Kidney (tissue), 14 donors: ENCODE results near the gene CHRD. TPM values are rescaled to one million over a fixed set of nuclear protein-coding genes. Genes with fewer than 3 reads are reported as not detected.

Source experiments
- DNase-seq, 5 donors: peaks; one replicate each; pipeline ENCODE4 v3.0.0-alpha.2; 2013 to 2020
- FAIRE-seq: peaks from 2 replicates; lab custom pipeline; 2012; peaks lifted over from hg19 to GRCh38; lab: Jason Lieb, UNC
- H3K27ac ChIP-seq, 2 donors: one replicate each; pipeline ENCODE4 v1.7.0; 2013; ENCODE audit warnings: low read depth in 2 of 2, low read length in 2 of 2, inconsistent platforms in 1 of 2
- H3K27me3 ChIP-seq: one replicate; pipeline ENCODE4 v1.7.1; 2013; ENCODE audit warnings: low read length, inconsistent platforms; ENCODE audit not compliant: control insufficient read depth, insufficient read depth
- H3K36me3 ChIP-seq, 3 donors: one replicate each; pipeline versions ENCODE4 v1.7.0 to v1.7.1; 2013; ENCODE audit warnings: low read length in 3 of 3, control low read depth in 1 of 3, inconsistent platforms in 1 of 3; ENCODE audit not compliant: insufficient read depth in 3 of 3, control insufficient read depth in 2 of 3
- H3K4me1 ChIP-seq, 3 donors: one replicate each; pipeline versions ENCODE4 v1.7.0 to v1.7.1; 2013; ENCODE audit warnings: low read length in 3 of 3, inconsistent platforms in 1 of 3, low read depth in 1 of 3; ENCODE audit not compliant: control insufficient read depth in 2 of 3, insufficient read depth in 2 of 3
- H3K4me3 ChIP-seq, 3 donors: one replicate each; pipeline versions ENCODE4 v1.7.0 to v1.8.1; 2013; ENCODE audit warnings: low read length in 3 of 3, control low read depth in 1 of 3, inconsistent platforms in 1 of 3
- H3K9ac ChIP-seq, 3 donors: one replicate each; pipeline versions ENCODE4 v1.7.0 to v1.7.1; 2013; ENCODE audit warnings: low read length in 3 of 3, control low read depth in 1 of 3, inconsistent platforms in 1 of 3
- H3K9me3 ChIP-seq, 3 donors: one replicate each; pipeline versions ENCODE4 v1.7.0 to v1.7.1; 2013; ENCODE audit warnings: low read length in 3 of 3, control low read depth in 1 of 3, inconsistent platforms in 1 of 3; ENCODE audit not compliant: control insufficient read depth in 2 of 3, insufficient read depth in 1 of 3
- CTCF ChIP-seq: IDR thresholded peaks from 3 replicates; pipeline ENCODE4 v1.5.1; 2012; ENCODE audit warnings: mild to moderate bottlenecking, moderate library complexity, borderline replicate concordance; ENCODE audit not compliant: insufficient read depth; ENCODE audit errors: extremely low read depth
- intact Hi-C: fragments of 100-400 bp; cut with DNase I; formaldehyde crosslinking; loops from one replicate; pipeline ENCODE4 v1.11.1; 2022
- polyA plus RNA-seq: library from polyadenylated mRNA; stranded (reverse); fragments of 350-450 nt; fragmentation: Illumina TruSeq; extraction: RNeasy Lipid Tissue Mini Kit (QIAGEN cat#74804); gene quantifications from one replicate; pipeline ENCODE4 v1.2.3, GENCODE V29; 2014; ENCODE audit warnings: low read depth, low replicate concordance; ENCODE audit not compliant: insufficient read depth
- total RNA-seq: library from RNA; stranded (reverse); fragmentation: NEBNext Ultra II Directional; extraction: Animal tissue kit (Norgen Biotek cat#: 25700); gene quantifications from one replicate; pipeline ENCODE4 v1.2.1, GENCODE V29; 2021
- donor health status: control.
- donor health status: control.
- donor health status: control.
- donor health status: control.
- donor health status: control.
- donor health status: DM: yes; HTN: yes; CAD: no.
- donor health status: Normal renal cell carcinoma (clear cell type).

Gene CHRD
- total and polyA plus RNA-seq, 2 donors from 2014 or later: 16.8 to 18.6 TPM

- FAIRE-seq: no peak
- no peak overlapping the region for H3K9ac ChIP-seq
- H3K4me1 ChIP-seq: peaks cover 0 to 13% (median 12%) of the 10 kb centered on the region in 3 donors
- H3K4me3 ChIP-seq: no peak overlapping the region
- H3K36me3 ChIP-seq: peaks cover 0 to 5% (median 4%) of the 10 kb centered on the region in 3 donors
- H3K27ac ChIP-seq: no peak overlapping the region
- peak in 2 of 5 donors; percentile 47 to 49 for DNase-seq
- no peaks in the 10 kb centered on the region for H3K9me3 ChIP-seq
- intact Hi-C loops: no loop called here
- TF ChIP-seq CTCF: no peak
- no peaks in the 10 kb centered on the region for H3K27me3 ChIP-seq
Measured at GRCh38 chr3:184358921-184359350, 20.9 kb upstream of the CHRD start.

- peaks cover 3 to 15% (median 13%) of the 10 kb centered on the region in 3 donors for H3K4me1 ChIP-seq
- H3K4me3 ChIP-seq: no peak overlapping the region
- TF ChIP-seq CTCF: no peak
- H3K27me3 ChIP-seq: no peaks in the 10 kb centered on the region
- H3K9ac ChIP-seq: no peak overlapping the region
- intact Hi-C loops: no loop called here
- H3K9me3 ChIP-seq: no peaks in the 10 kb centered on the region
- H3K27ac ChIP-seq: no peak overlapping the region
- no peak for FAIRE-seq
- peak in 2 of 5 donors; percentile 57 to 64 for DNase-seq
- peaks cover 0 to 5% (median 4%) of the 10 kb centered on the region in 3 donors for H3K36me3 ChIP-seq
Measured at GRCh38 chr3:184359610-184360009, 20.2 kb upstream of the CHRD start.

GRCh38 chr3:184360070-184360928 lies 19.6 kb upstream of the CHRD start:
- TF ChIP-seq CTCF: no peak
- intact Hi-C loops: no loop called here
- Histone ChIP-seq H3K36me3 (peaks cover 3 to 9% (median 6%) of the 10 kb centered on the region in 3 donors), H3K9me3 (no peaks in the 10 kb centered on the region), H3K9ac (peak overlapping the region in 2 of 3 donors; percentile 67 to 70), H3K4me1 (peaks cover 3 to 17% (median 13%) of the 10 kb centered on the region in 3 donors), H3K4me3 (peak overlapping the region; percentile 51 to 90 (median 81)), H3K27ac (no peak overlapping the region), H3K27me3 (no peaks in the 10 kb centered on the region)
- DNase-seq (peak in 2 of 5 donors; percentile 61 to 71), FAIRE-seq (no peak)
